ENCODE data around the gene BLNK.
"Not testable (repeated sequence)": the region's sequence is repeated elsewhere in the genome, so short reads cannot be mapped to it uniquely, and the experiment has no call there.

The BLNK gene

GRCh38 chr10:96271016-96271815, at the start of gene BLNK:
BLNK (minus strand) TSS chr10:96271569; CDS start chr10:96271398, 171 bp downstream.
- DNase-seq = no peak

DNA sequence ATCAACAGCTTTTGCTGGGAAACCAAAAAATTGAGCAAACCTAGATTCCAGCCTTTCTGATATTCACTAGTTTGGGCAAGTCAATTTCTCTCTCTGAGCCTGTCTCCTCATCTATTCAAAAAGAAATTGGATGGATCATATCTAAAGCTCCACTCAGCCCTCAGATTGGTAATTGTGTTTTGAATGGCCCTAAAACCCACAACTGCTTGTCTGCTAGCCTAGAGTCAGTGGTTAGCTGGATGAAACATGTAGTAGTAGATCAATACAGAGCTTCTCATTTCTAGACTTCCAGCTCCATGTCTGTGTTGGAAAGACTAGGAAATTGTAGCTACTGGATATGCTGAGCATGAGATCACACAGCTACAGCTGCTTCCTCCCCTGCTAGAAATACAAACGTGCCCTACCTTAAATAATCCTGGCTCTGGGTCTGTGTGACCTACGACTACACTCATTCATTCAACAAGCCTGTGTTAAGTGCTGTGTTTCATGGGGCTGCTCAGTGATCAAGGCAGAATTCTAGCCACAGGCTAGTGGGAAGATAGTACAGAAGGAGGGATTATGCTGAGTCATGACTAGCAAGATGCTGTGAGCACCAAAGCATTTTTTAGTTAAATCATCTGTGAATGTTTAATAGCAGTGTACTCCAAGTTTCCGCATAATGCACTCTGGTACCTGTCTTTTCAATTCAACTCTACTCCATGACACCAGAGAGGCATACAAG, 48.5 kb upstream of the BLNK start:
- no peak for DNase-seq

DNA sequence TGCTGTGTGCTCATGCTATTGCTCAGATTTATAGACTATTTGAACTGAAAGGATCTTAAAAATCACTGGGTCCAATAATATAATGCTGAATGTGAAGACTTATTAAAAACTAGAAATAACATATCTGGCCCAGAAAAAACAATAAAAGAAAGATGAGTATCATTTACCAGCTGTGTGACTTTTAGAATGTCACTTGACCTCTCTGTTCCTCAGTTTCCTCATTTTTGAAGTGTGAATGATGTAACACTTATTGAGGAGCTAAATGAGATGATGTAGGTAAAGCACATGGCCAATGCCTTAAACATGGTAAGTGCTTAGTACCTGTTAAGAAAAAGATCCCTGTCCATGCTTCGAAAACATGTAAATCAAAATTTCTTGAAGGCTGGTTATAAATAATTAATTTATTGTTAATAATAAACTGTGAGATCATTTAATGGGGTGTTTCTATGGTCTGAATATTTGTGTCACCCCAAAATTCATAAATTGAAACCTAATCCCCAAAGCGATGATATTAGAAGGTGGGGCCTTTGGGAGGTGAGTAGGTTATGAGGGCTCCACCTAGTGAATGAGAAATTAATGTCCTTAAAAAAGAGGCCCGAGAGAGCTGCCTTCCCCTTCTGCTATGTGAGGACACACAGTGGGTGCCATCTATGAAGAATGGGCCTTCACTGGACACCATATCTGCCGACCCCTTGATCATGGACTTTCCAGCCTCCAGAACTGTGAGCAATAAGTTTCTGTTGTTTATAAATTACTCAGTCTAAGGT, 45.9 kb upstream of the BLNK start:
- no peak for DNase-seq

DNA sequence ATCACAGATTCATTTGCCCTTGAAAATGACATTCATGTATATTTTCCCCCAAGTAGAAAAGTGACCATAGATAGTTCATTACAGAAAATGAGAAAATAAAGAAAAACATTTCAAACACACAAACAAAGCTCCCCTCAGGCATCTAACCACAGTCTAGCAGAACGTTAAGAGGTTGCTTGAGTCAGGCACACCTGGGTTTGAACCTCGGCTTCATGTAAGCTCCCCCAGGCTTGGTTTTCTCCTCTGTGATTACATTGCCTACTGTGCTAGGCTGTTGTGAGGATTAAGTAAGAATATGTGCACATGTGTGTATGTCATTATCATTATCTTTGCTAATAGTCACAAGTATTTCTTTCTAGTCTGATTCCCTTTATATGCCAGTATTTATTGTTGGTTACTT, 42.0 kb upstream of the BLNK start:
- no peak for DNase-seq

- no peak for DNase-seq
Observed at GRCh38 chr10:96311180-96311715, 39.9 kb upstream of the BLNK start.

- no peak for DNase-seq
Observed at GRCh38 chr10:96310321-96310669, 38.9 kb upstream of the BLNK start.

GRCh38 chr10:96309628-96310320, 38.4 kb upstream of the BLNK start:
- DNase-seq = no peak

DNA sequence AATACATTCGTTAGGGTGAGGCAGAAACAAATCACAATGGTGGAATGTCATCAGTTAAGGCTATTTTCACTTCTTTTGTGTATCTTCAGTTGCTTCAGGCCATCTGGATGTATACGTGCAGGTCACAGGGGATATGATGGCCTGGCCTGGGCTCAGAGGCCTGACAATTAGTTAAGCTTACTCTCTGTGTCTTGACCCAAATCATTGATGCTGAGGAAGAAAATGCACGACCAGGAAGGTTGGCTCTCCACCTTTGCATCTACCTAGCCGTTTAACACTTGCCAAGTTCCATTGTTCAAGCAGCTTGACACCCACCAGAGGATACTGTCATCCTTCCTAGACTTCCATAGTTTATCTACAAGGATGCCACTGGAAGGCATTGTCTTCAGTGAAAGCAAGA, 37.5 kb upstream of the BLNK start:
- DNase-seq = not testable (repeated sequence)

DNA sequence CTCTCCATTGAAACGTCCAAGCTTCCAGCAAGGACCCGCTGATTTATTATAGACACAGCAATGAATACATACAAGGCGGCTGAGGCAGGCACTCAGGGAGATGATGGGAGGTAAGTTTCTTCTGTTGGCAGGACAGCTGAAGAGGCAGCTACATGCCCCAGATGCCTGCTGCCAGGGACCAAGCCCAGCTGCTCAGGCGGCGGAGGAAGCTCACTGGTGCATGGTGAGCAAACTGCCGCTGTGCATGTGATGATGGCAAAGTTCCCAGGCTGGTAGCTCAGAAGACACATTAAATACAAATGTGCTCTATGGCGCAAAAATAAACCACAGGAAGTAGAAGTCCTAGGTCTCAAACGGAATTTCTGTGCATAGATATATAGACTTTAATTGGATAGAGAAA, 35.1 kb upstream of the BLNK start:
- peak; percentile 65 for DNase-seq

DNA sequence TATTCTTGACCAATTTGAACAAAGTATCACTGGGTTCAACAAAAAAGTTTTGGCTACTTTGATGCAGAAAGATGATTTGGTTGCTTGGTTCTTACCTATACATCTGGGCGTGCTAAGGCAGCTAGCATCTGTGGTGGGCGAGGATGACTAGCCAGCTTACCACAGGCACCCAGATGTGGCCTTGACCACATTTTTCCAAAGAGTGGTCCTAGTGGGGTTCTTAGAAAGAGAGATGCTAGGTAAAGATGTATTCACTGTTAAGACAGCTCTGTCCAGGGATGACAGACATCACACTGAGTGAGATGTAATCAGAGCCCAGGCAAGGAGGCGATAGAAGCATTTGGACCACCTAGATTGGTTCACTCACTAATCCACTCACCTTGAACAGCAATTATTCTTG, 33.6 kb upstream of the BLNK start:
- no peak for DNase-seq

GRCh38 chr10:96304230-96304629, 32.9 kb upstream of the BLNK start, which contains the start of gene DNTT:
DNTT (plus strand) TSS chr10:96304434; CDS start chr10:96304498, 64 bp downstream.
- DNase-seq = no peak

DNA sequence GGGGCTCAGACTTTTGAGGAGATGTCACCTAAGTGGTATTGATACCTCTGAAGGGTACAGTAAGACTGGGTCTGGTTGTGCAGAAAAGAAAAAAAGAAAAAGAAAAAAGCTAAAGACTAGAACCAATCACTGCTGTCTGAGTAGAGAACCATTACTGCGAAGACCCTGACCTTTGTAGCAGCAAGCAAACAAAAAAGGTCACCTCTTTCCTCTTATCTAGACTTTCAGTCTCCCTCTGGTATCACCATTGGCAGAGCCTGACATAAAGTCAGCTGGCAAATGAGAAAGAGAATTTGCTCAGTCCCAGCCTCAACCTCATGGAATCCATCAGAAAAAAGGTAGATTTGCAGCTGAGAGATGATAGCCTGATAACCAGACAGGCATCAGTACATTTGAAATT, 30.2 kb upstream of the BLNK start:
- DNase-seq = no peak

DNA sequence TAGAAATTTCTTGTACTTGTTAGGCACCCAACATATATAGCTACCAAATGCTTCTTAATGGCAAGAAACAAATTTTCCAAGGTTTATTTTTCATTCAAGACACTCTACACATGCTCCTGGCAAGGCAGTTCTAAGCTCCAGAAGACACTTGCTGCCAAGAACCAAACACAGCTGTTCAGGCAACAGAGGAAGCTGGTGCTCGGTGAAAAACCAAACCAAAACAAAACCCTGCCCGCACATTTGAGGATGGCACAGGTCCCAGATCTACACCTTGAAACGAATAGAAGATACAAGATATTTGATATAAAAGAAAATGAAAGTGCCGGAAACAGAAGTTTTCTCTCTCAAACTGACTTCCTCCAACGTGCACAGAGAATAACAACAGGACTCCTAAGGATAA, 28.0 kb upstream of the BLNK start:
- no peak for DNase-seq

GRCh38 chr10:96298362-96298761, 27.0 kb upstream of the BLNK start:
- no peak for DNase-seq

DNA sequence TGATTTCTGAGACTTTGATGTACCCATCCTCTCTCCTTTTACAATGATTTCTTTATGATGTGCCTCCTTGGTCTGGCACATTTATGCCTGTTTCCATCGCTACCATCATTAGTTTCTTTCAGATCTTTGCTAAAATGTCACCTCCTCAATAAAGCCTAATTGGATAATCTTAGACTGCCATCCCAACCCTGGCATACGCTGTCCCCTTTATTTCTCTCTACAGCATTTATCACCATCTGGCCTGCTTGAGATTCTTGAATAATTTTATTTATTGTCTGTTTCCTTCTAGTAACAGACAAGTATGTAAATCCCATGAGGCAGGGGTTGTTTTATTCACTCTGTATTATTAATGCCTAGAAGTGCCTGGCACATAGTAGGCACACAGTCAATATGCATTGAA, 26.1 kb upstream of the BLNK start:
- DNase-seq = no peak

DNA sequence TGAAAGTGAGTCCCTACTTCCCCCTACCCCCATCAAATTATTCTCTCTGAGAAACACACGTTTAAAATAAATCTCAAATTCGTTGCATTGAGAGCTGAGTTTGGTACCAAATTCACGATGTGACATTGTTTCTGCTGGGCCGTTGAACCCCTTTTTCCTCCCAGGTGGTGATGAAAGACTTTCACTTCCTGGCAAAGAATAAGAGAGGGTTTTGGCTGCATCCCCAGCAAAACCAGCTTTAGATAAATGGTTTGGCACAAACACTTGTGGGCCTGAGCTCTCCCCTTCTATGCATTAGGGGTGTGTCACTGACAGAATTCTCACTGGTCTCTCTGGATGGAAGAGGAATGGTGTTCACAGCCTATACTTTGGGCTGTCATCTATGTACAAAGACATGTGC, 24.1 kb upstream of the BLNK start:
- no peak for DNase-seq

DNA sequence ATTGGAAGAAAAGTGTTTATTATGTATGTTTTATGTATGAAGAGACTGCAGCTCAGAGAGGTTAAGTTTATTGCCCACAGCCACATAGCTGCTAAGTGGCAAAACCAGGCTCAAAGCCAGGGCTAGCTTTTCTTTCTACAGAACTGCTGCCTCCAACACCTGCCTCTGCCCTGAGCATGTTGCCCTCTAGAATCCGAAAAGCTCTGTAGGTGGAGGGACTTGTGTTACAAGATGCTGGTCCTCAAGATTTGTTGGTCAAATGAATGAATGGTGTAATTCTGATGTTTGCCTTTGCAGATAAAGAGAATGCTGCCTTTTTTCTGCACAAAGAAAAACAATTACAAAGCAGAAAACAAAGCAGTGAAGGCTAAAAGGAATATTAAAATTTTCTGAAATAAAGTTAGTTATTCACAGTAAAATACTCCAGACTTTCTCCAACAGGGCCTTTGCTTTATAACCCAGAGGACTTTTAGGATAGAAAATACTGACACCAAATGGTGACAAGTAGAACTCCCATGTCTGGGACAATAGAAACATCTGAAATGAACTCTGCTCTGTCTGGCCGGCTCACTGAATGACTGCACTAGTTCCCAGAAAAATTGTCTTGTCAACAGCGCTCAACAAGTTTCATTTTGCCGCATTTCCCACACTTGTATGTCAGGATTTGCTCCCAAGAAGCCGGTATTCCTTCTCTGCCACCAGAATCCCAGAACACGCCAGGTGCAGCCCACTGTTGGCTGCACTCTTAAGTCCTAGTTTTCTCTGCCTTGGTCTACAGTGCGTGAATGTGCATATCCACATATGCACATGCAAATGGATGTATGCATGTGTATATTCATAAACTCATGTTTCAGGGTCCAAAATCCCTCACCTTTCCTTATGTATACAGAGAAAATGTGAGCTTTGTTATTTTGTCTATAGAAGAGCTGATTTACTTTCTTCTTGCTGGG, 21.9 kb upstream of the BLNK start:
- DNase-seq = no peak

DNA sequence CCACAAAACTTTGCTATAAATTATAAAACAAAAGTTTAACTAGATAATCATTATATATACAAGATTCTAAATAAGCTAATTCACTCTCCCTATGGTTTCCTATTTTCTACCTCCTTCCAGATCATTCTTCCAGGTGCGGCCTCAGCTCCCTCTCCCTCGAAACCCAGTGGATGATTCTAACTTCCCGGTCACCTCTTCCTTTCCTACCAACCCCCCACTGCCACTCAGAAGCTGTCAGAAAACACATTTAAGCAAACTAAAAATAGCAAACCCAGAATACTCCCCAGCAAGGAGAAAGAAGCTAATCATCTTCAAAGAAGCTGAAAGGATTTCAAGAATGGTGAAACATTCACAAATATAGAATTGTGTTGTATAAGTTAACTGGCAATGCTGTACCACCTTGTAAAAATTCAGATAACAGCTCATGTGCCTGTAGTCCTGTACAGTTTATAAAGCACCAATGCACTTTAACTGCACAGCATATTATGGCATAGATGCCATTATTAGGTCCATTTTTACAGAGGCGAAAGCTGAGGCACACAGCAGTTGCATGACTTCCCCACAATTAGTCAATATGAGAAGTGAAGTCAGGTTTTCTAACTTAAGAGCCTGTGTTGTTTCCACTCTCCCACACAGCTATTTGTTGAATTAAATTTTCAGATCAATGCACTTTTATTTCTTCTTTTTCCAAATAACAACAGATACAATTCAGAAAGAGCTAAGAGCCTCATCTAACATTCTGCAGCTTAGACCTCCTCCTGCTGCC, 19.2 kb upstream of the BLNK start:
- no peak for DNase-seq

GRCh38 chr10:96289218-96289910, 18.0 kb upstream of the BLNK start:
- no peak for DNase-seq

DNA sequence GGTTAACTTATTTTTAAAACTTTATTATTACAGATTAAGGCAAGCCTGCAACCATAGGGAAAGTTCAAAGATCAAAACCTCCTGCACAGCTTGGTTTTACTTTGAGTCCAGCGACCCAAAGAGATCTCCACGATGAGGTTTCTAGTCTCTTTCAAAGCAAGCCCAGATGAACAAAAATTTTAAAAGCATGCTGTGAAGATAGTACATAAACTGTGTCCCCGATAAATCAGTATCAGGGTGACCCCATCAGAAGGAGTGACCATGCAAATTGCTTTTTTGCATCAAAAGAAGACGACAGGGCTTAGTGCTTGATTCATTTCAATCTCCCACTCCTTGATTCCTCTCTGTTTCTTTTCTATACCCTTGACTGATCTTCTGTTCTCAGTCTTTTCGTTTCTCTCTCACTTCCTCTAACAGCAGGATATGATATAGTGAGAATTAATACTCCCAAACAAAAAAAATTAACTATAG, 16.8 kb upstream of the BLNK start:
- no peak for DNase-seq

Measured in GF-D8 (cell line).